WTC11 (cell line): ENCODE measurements around the gene SAFB. TPM values are rescaled to one million over a fixed set of nuclear protein-coding genes. Genes with fewer than 3 reads are reported as not detected.

Source experiments
- ATAC-seq: fragments of 200-7000 bp; cut with Tn5 transposase; 2 replicates; pipeline ENCODE4 v1.10.0; 2021; ENCODE audit warnings: mild to moderate bottlenecking, moderate library complexity
- CTCF ChIA-PET: fragments of 300-600 bp; sonication (Branson Sonifier 250); formaldehyde crosslinking; loops from one replicate; lab custom pipeline; 2021; ENCODE audit warnings: antibody characterized with exemption; lab: Charles Lee
- POLR2A ChIA-PET: fragments of 350-600 bp; sonication (Branson Sonifier 250); formaldehyde crosslinking; loops from one replicate; lab custom pipeline; 2021; ENCODE audit warnings: antibody characterized with exemption; lab: Charles Lee
- DNase-seq: peaks from one replicate; pipeline ENCODE4 v3.0.0; 2021; ENCODE audit warnings: low spot score
- H3K27ac Mint-ChIP-seq: 2 replicates; pipeline ENCODE4 v1.8.0; 2021; ENCODE audit warnings: mixed read lengths
- H3K27me3 Mint-ChIP-seq: 2 replicates; pipeline ENCODE4 v1.8.0; 2021; ENCODE audit warnings: low read depth, mild to moderate bottlenecking, moderate library complexity, mixed read lengths
- H3K36me3 Mint-ChIP-seq: 2 replicates; pipeline ENCODE4 v1.8.0; 2021; ENCODE audit warnings: mixed read lengths
- H3K4me1 Mint-ChIP-seq: 2 replicates; pipeline ENCODE4 v1.8.0; 2022; ENCODE audit warnings: mixed read lengths
- H3K4me3 Mint-ChIP-seq: 2 replicates; pipeline ENCODE4 v1.8.0; 2021; ENCODE audit warnings: mild to moderate bottlenecking, moderate library complexity, mixed read lengths
- H3K9me3 Mint-ChIP-seq: 2 replicates; pipeline ENCODE4 v1.8.0; 2021; ENCODE audit warnings: mixed read lengths
- AR ChIP-seq: fragments of 250-450 bp; sonication (Bioruptor Pico); IDR thresholded peaks from 2 replicates; pipeline ENCODE4 v1.9.0; 2021; ENCODE audit warnings: mild to moderate bottlenecking
- ARID4B ChIP-seq: sonication (generic); formaldehyde crosslinking; IDR thresholded peaks from 2 replicates; pipeline ENCODE4 v1.8.0; 2023; ENCODE audit warnings: missing genetic modification reagents, mild to moderate bottlenecking, borderline replicate concordance
- CBFB ChIP-seq: sonication (generic); formaldehyde crosslinking; IDR thresholded peaks from 2 replicates; pipeline ENCODE4 v1.8.1; 2022; ENCODE audit warnings: mild to moderate bottlenecking, low read depth, missing genetic modification reagents
- FOXJ3 ChIP-seq: sonication (generic); formaldehyde crosslinking; IDR thresholded peaks from 2 replicates; pipeline ENCODE4 v1.9.0; 2021; ENCODE audit warnings: missing genetic modification reagents, mild to moderate bottlenecking, borderline replicate concordance
- FOXP1 ChIP-seq: sonication (generic); formaldehyde crosslinking; IDR thresholded peaks from 2 replicates; pipeline ENCODE4 v1.8.0; 2022; ENCODE audit warnings: missing genetic modification reagents, mild to moderate bottlenecking, moderate library complexity, borderline replicate concordance
- GTF2I ChIP-seq: fragments of 250-450 bp; sonication (Bioruptor Pico); conservative IDR thresholded peaks from 2 replicates; pipeline ENCODE4 v1.4.0; 2021; ENCODE audit warnings: mild to moderate bottlenecking
- IRF1 ChIP-seq: sonication (generic); formaldehyde crosslinking; IDR thresholded peaks from 2 replicates; pipeline ENCODE4 v1.8.0; 2023; ENCODE audit warnings: missing genetic modification reagents
- MYBL2 ChIP-seq: sonication (generic); formaldehyde crosslinking; IDR thresholded peaks from 2 replicates; pipeline ENCODE4 v1.8.1; 2023; ENCODE audit warnings: mild to moderate bottlenecking, moderate library complexity, missing genetic modification reagents
- OVOL2 ChIP-seq: fragments of 250-450 bp; sonication (Bioruptor Pico); IDR thresholded peaks from 2 replicates; pipeline ENCODE4 v1.9.0; 2021; ENCODE audit warnings: mild to moderate bottlenecking, borderline replicate concordance
- RELA ChIP-seq: sonication (generic); formaldehyde crosslinking; IDR thresholded peaks from 2 replicates; pipeline ENCODE4 v1.8.1; 2022; ENCODE audit warnings: missing genetic modification reagents, mild to moderate bottlenecking, borderline replicate concordance
- SMAD4 ChIP-seq: sonication (generic); formaldehyde crosslinking; IDR thresholded peaks from 2 replicates; pipeline ENCODE4 v1.8.0; 2022; ENCODE audit warnings: mild to moderate bottlenecking, missing genetic modification reagents
- TP53 ChIP-seq: sonication (generic); formaldehyde crosslinking; IDR thresholded peaks from 2 replicates; pipeline ENCODE4 v1.8.1; 2023; ENCODE audit warnings: mild to moderate bottlenecking, missing genetic modification reagents
- USF2 ChIP-seq: sonication (generic); formaldehyde crosslinking; IDR thresholded peaks from 2 replicates; pipeline ENCODE4 v1.8.1; 2023; ENCODE audit warnings: mild to moderate bottlenecking, missing genetic modification reagents, moderate library complexity
- ZMAT4 ChIP-seq: fragments of 250-450 bp; sonication (Bioruptor Pico); IDR thresholded peaks from 2 replicates; pipeline ENCODE4 v1.9.0; 2021; ENCODE audit warnings: mild to moderate bottlenecking
- ZNF121 ChIP-seq: sonication (generic); formaldehyde crosslinking; IDR thresholded peaks from 2 replicates; pipeline ENCODE4 v1.8.0; 2023; ENCODE audit warnings: missing genetic modification reagents
- ZNF396 ChIP-seq: fragments of 250-450 bp; sonication (Bioruptor Pico); IDR thresholded peaks from 2 replicates; pipeline ENCODE4 v1.8.0; 2021; ENCODE audit warnings: mild to moderate bottlenecking, moderate library complexity, borderline replicate concordance
- ZNF416 ChIP-seq: fragments of 250-450 bp; sonication (Bioruptor Pico); IDR thresholded peaks from 2 replicates; pipeline ENCODE4 v1.9.0; 2021; ENCODE audit warnings: mild to moderate bottlenecking, inconsistent platforms
- ZNF532 ChIP-seq: fragments of 250-450 bp; sonication (Bioruptor Pico); IDR thresholded peaks from 2 replicates; pipeline ENCODE4 v1.9.0; 2021; ENCODE audit warnings: mild to moderate bottlenecking, borderline replicate concordance
- total RNA-seq: library from RNA; stranded (reverse); gene quantifications from 3 replicates; pipeline ENCODE4 v1.2.3, GENCODE V29; 2021

Gene SAFB
- total RNA-seq, 1 experiment from 2014 or later = 141 TPM

GRCh38 chr19:5665781-5666513 lies 43.1 kb downstream of the SAFB start:
- DNase-seq = no peak
- CTCF ChIA-PET = interaction anchor here (0.5 to 4.1 kb wide), 3 partner anchors 21 to 101 kb away, joined by 3 to 15 read pairs (median 3); no protein-coding TSS in a partner anchor
- H3K9me3 Mint-ChIP-seq = no peaks in the 10 kb centered on the region
- H3K27ac Mint-ChIP-seq = no peak overlapping the region
- H3K4me1 Mint-ChIP-seq = peaks cover 11% of the 10 kb centered on the region
- peaks cover 75% of the 10 kb centered on the region for H3K36me3 Mint-ChIP-seq
- no peak overlapping the region for H3K4me3 Mint-ChIP-seq
- H3K27me3 Mint-ChIP-seq = no peaks in the 10 kb centered on the region
- TF ChIP-seq GTF2I (CRISPR knock-in tag) (no peak), OVOL2 (CRISPR knock-in tag) (no peak), ZNF121 (CRISPR knock-in tag) (0 out of 2 replicates have a peak, but pooled peaks have one; percentile 50), RELA (CRISPR knock-in tag) (no peak)
- ATAC-seq = no peak
- POLR2A ChIA-PET = interaction anchor here (0.7 kb wide), 1 partner anchor 171 kb away, joined by 3 read pairs; no protein-coding TSS in a partner anchor

- ChIA-PET CTCF (interaction anchor here (0.9 to 4.1 kb wide), 3 partner anchors 20 to 22 kb away, joined by 3 to 15 read pairs (median 7); partner anchors contain the start of gene RPL36), POLR2A (interaction anchor here (0.5 kb wide), 1 partner anchor 730 kb away, joined by 4 read pairs; no protein-coding TSS in a partner anchor)
- Mint-ChIP-seq H3K9me3 (no peaks in the 10 kb centered on the region), H3K27me3 (no peaks in the 10 kb centered on the region), H3K4me3 (no peak overlapping the region), H3K27ac (peak overlapping the region; percentile 86; the same call in 1 of the 2 replicates), H3K36me3 (peaks cover 66% of the 10 kb centered on the region), H3K4me1 (peaks cover 11% of the 10 kb centered on the region)
- no peak for DNase-seq
- ATAC-seq = no peak; the same call in 1 of the 2 replicates
- TF ChIP-seq ZNF416 (no peak), FOXP1 (CRISPR knock-in tag) (no peak), SMAD4 (CRISPR knock-in tag) (no peak), FOXJ3 (no peak), ZNF396 (CRISPR knock-in tag) (no peak), AR (CRISPR knock-in tag) (no peak), TP53 (CRISPR knock-in tag) (no peak), MYBL2 (CRISPR knock-in tag) (no peak), USF2 (no peak), IRF1 (CRISPR knock-in tag) (no peak), ZNF532 (CRISPR knock-in tag) (no peak), ARID4B (CRISPR knock-in tag) (no peak), CBFB (CRISPR knock-in tag) (no peak), OVOL2 (CRISPR knock-in tag) (no peak), ZMAT4 (CRISPR knock-in tag) (no peak)
Measured at GRCh38 chr19:5666921-5667610, 44.2 kb downstream of the SAFB start.
